GM18867 (cell line): ENCODE measurements around the gene IL16.
"Not testable (repeated sequence)": the region's sequence is repeated elsewhere in the genome, so short reads cannot be mapped to it uniquely, and the experiment has no call there.

ENCODE experiments used
- ATAC-seq: cut with Tn5 transposase; IDR thresholded peaks from one replicate; pipeline ENCODE4 v1.9.1; 2021; ENCODE audit warnings: mild to moderate bottlenecking, moderate library complexity; ENCODE audit not compliant: unreplicated experiment

The IL16 gene

DNA sequence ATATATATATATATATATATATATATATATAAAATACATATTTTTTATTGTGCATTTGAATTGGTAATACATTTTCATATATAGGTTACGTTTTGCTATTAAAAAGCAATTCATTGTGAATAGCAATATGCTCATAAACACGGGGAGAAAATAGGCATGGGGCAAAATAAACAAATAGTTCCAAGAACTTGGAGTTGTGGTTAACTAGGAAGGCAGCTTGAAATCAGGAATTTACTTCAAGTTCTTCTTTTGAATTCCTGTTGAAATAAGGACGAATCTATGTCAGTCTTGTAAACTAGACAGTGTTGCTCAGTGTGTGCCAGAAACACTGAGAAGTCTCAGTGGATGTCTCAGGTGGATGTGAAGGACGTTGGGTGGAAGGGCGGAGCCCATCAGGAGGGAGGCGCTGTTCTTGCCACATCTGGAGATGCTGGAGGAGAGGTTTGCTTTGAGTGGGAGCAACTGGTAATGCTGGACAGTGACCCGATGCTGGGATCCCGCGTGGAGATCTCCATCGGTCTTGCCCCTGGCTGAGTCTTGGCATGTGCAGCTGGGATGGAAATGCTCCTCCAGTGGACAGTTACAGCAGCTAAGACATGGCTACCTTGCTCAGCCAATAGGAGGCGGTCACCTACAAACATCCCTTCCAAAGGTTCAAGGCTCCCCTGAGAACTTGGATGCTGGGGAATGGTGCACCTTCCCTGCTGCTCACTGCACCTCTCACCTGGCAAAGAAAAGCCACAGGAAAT, 2.5 kb downstream of the IL16 start:
- ATAC-seq = no peak

DNA sequence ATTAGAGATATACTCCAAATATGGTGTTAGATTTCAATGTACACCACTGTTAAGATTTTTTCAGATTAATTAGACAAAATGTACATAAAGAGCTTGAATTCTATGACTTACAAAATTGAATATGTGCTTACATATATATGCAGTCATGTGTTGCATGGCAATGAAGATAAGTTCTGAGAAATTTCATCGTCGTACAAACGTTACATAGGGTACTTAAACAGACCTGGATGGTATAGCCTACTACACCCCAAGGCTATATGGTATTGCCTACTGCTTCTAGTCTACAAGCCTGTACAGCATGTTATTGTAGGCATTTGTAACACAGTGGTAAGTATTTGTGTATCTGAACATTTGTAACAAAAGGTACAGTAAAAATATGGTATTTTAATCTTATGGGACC, 9.3 kb downstream of the IL16 start:
- ATAC-seq = no peak

DNA sequence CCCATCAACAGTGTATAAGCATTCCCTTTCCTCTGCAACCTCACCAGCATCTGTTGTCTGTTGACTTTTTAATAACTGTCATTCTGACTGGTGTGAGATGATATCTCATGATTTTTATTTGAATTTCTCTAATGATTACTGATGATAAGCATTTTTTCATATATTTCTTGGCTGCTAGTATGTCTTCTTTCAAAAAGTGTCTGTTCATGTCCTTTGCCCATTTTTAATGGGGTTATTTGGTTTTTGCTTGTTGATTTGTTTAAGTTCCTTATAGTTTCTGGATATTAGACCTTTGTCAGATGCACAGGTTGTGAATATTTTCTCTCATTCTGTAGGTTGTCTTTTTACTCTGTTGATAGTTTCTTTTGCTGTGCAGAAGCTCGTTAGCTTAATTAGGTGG, 11.3 kb downstream of the IL16 start:
- ATAC-seq = not testable (repeated sequence)

- no peak for ATAC-seq
Observed at GRCh38 chr15:81209635-81210034, 13.0 kb downstream of the IL16 start.

- no peak for ATAC-seq
Observed at GRCh38 chr15:81211376-81211775, 14.7 kb downstream of the IL16 start.

GRCh38 chr15:81213982-81214381, 17.3 kb downstream of the IL16 start:
- no peak for ATAC-seq

DNA sequence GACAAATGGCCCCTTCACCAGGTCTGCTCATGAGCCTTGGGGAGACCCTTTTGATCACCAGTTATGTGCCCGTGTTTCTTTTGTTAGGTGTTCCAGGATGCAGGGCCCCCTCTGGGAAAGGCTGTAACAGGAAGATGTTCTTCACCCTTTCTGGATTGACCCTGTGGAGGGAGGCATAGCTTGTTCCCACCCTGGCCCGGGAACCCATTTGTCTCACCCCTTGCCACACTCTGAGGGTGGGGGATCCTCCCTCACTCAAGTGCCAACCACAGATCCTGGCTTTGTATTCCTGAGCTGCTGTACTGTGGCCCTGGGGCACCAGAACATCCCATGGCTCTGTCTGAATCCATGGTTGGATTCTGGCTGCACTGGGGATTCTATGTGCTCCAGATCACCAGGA, 18.9 kb downstream of the IL16 start:
- no peak for ATAC-seq

DNA sequence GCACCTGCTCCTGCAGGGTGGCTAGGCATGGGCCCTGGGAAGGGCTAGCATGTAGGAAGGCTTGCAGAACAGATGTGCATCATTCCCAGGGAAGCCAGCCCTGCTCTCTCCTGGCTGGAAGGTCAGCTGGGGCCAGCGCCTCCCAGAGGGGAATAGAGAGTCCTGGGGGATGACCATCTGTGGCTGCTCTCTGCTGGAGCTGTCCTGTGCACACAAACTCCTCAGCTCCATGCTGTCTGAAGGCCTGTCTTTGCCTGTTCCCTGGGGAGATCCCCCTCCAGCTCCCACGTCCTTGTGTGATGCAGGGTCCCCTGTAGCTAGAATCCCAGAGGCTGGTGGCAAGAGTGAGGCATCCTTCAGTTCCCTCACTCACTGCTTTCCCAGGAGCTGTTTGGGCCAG, 19.3 kb downstream of the IL16 start:
- ATAC-seq = no peak

DNA sequence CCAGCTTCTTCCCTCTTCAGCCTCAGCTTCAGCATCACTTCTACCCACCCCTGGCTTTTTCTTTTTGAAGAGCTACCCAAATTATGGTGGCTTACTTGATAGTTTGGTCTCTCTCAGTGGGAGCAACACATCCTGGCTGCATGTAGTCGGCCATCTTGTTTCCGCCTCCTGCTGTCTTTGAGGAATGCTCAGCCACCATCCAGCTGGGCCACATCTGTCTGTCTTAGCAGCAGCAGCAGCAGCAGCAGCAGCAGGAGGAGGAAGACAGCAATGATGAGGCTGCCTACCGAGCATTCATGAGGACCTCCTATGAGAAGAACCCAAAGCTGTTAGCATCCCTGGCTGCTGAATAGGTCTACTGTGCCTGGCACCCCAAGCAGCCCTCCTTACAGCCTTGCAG, 19.7 kb downstream of the IL16 start:
- ATAC-seq = no peak

GRCh38 chr15:81221449-81221848, 24.8 kb downstream of the IL16 start:
- ATAC-seq = no peak

DNA sequence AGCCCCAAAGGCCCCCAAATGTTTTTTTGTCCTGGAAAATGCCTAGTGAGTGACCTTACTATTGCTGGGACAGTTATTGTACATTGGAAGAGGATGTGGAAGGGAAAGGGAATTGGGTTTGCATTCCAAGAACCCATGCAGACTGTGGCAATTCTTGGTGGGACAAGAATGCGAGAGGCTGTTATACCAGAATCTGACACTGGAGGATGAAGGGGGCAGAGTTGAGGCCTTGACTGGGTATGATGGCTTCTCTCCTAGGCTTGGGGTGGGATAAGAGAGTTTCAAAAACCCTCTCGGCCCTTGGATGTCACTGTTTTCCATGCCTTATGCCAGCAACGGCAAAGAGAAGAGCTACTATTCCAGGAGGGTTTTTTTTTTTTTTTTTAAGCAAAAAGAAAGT, 25.3 kb downstream of the IL16 start:
- ATAC-seq = no peak

DNA sequence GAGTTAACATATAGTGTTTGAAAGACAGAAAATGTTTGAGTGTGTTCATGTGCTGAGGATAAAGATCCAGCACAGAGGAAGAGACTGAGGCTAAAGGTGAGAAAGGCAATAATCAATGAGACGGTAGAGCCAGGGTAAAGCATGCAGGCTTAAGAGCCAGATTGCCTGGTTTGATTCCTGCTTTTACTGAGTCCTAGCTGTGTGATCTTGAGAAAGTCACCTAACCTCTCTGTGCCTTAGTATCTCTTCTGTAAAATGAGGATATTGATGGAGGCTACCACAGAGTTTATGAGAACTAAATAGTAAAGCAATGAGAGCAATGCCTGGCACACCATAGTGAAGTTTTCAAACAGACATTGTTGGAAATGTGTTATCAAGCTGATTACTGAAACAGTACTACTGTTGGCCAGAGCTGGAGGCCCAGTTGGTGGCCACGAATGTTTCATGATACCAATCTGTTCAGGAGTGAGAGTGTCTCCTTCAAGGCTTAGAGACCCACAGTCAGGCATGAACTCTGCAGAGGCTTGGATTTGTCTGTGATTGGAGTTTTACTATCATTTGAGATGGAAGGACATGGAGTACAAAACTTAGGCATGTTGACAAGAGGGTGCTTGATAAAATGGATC, 26.8 kb downstream of the IL16 start:
- no peak for ATAC-seq

DNA sequence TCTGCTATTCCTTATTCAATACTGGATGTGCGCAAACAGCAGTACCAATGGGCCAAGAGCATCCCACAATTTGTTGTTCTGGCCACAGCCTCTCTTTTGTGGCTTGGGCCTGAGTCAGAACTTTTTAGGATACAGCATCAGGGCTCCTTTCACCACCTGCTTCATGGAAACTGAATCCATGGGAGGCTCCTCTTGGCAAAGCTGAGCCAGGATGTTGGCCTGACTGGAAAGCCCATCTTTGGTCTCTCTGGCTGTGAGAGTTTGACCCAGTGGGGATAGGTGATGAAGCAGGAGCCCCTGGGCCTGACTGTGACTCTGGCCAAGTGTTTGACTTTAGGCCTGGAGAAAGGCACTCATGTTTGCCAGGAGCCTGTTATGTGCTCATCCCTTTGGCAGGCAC, 27.6 kb downstream of the IL16 start:
- no peak for ATAC-seq

GRCh38 chr15:81225161-81225671, 28.5 kb downstream of the IL16 start:
- no peak for ATAC-seq

GRCh38 chr15:81227716-81228115, 31.0 kb downstream of the IL16 start:
- no peak for ATAC-seq

DNA sequence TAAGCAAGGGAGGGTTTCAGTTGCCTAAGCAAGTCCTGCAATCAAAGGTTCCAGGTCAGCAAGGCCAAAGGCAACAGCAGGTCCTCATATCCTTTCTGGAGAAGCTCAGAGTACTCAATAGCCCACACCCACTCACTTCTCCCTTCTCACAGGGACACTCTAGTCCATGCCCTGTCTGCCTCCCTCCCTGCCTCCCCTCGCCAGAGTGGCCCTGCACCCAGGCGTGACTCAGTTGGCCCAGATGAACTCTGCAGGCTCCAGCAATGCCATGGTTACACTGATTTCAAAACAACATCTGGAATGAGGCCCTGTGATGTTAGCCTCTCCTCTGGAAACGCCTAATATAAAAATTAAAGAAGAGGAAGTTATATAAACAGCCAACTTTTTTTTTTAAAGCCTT, 32.9 kb downstream of the IL16 start:
- ATAC-seq = no peak

GRCh38 chr15:81235276-81236123, 38.8 kb downstream of the IL16 start:
- no peak for ATAC-seq

GRCh38 chr15:81239190-81239589, 42.5 kb downstream of the IL16 start:
- ATAC-seq = no peak

- no peak for ATAC-seq
Observed at GRCh38 chr15:81242778-81243177, 46.1 kb downstream of the IL16 start.

GRCh38 chr15:81244306-81244705, 47.6 kb downstream of the IL16 start:
- ATAC-seq = no peak

- no peak for ATAC-seq
Observed at GRCh38 chr15:81253846-81254245, 57.2 kb downstream of the IL16 start.
